Measurements from ENCODE around the gene GARIN5B.

Gene GARIN5B

GRCh38 chr19:55389386-55390317 is 26.6 kb upstream of the GARIN5B start:
- no peak for DNase-seq (ENCODE audit: low read depth)

GRCh38 chr19:55387736-55388497 is 24.9 kb upstream of the GARIN5B start:
- no peak for DNase-seq (ENCODE audit: low read depth)

- DNase-seq (ENCODE audit: low read depth), result no peak
These were observed 23.5 kb upstream of the GARIN5B start for GRCh38 chr19:55386493-55386971.

DNA sequence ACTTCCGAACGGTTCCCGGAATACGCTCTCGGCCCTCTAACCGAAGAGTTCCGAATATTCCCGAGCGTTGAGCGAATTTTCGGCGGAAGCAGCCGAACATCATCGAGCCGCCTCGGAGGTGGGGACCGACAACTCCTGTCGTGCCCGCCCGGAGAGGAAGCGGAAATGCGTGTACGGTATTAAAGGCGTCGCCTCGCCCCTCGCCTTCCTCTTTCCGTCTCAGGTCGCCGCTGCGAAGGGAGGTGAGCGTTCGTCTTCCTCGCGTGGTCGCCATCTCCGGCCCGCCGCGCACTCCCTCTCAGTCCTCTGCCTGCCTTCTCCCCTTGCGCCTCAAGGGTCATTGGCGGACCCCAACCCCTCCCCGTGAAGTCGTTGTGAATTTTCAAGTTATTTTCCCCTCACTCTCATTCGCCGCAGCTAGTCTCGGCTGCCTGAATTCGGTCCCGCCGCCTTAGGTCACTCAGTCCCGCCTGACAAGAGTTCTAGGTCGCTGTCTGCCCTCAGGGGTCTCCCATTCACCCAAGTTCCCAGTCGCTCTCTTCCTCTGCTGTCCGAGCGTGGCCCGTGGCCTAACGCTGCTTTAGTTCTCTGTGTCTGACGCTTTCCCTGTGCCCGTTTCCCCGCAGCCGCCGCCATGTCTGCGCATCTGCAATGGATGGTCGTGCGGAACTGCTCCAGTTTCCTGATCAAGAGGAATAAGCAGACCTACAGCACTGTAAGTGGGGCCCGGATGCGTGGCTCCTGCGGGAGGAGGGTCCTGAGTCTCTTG is 22.8 kb upstream of the GARIN5B start, which contains the start of gene RPL28:
Gene RPL28 (plus strand): TSS at position 209 of the 769 bp plus-strand sequence. CDS start 426 bp downstream, at position 635.
- peak; percentile 87 for DNase-seq (ENCODE audit: low read depth)

GRCh38 chr19:55384920-55385723 is 22.1 kb upstream of the GARIN5B start:
- peak; percentile 85 for DNase-seq (ENCODE audit: low read depth)

DNA sequence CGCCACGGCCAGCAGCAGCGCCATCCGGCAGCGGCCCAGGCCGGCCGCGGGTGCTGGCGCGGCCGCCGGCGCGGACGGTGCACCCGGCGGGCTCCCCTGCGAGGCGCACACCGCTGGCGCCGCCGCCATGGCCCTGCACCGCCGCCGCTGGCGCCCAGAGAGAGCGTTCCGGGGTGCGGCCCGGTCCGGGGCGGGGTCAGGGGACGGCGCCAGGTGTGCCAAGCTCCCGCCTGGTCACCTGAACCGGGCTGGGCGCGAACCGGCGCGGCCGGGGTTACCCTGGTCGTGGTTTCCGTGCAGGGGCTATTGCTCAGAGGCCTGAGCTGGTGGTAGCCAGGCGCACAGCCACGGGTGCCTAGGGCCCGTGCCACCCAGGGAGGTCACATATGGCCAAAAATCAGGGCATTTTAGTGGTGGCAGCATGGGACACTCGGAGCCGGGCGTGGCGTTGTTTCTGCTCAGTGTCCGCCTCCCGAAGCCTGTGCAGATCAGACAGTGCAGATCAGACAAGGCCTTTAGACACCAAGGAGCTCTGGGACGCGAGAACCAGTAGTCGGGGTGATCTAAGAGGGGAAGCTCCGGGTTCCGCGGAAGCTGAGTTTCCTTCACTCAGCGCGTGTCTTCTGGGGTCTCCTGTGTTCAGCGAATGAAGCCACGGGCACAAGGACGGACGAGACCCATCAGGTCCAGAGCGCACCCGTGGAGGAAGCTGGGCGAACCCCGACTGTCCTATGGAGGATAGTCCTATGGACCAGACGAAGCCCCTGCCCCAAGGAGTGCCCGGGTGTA is 21.3 kb upstream of the GARIN5B start, which contains the start of gene TMEM238:
Gene TMEM238 (minus strand): TSS at position 162 of the 789 bp plus-strand sequence. CDS start 33 bp downstream, at position 129.
- DNase-seq (ENCODE audit: low read depth), result no peak

DNA sequence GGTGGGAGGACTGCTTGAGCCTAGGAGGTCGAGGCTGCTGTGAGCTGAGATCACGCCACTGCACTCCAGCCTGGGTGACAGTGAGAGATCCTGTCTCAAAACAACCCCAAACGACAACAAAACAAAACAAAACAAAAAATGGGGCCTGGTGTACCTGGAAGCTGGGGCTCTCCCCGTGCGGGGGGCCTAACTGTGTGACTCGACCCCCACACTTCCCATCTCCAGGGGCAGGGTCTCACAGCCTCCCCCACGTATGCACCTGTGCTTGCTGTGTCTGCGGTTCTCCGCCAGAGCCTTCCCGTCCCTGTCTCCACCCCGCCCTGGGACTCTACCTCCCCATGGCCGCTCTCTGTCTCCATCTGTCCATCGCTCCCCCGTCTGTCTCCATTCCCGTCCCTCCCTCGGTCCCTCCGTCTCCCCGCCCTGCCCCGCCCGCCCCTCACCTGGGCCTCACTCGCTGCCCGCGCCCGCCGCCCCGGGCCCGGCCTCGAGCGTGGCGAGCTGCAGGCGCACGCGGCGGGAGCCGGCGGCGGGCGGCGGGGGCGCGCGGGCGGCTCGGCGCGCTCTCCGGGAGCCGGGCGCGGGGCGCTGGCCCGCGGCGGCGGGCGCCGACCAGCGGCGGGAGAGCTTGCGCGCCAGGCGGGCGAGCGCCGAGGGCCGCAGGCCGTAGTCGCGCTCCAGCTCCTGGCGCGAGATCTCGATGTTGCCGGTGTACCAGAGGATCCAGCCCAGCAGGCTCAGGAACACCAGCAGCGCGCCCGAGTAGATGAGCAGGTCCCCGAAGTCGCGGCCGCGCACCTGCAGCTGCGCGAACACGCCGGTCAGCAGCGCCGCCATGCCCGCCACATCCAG is 20.4 kb upstream of the GARIN5B start:
- DNase-seq (ENCODE audit: low read depth), result no peak

GRCh38 chr19:55382522-55383054 is 19.5 kb upstream of the GARIN5B start:
- no peak for DNase-seq (ENCODE audit: low read depth)

GRCh38 chr19:55382013-55382412 is 19.0 kb upstream of the GARIN5B start:
- no peak for DNase-seq (ENCODE audit: low read depth)

DNA sequence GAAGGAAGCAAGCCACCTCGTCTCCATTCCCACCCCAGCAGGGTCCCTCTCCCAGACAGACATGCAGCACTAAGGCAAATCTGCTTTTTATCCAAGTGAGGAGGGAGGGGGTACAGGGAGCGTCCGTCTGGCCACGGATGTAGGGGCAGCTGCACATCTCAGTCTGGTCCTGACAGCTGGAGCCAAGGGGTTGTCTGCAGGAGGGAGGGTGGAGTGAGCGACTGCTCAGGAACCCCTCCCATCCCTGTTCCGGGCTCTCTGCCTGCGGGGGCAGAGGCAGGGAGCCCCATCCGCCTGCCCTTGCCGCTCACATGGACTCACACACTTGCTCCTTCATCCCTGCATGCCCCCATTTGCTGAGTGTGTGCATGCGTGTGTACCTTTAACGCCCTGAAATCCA is 16.1 kb upstream of the GARIN5B start:
- no peak for DNase-seq (ENCODE audit: low read depth)

GRCh38 chr19:55377356-55378131 is 14.5 kb upstream of the GARIN5B start:
- DNase-seq (ENCODE audit: low read depth), result no peak

DNA sequence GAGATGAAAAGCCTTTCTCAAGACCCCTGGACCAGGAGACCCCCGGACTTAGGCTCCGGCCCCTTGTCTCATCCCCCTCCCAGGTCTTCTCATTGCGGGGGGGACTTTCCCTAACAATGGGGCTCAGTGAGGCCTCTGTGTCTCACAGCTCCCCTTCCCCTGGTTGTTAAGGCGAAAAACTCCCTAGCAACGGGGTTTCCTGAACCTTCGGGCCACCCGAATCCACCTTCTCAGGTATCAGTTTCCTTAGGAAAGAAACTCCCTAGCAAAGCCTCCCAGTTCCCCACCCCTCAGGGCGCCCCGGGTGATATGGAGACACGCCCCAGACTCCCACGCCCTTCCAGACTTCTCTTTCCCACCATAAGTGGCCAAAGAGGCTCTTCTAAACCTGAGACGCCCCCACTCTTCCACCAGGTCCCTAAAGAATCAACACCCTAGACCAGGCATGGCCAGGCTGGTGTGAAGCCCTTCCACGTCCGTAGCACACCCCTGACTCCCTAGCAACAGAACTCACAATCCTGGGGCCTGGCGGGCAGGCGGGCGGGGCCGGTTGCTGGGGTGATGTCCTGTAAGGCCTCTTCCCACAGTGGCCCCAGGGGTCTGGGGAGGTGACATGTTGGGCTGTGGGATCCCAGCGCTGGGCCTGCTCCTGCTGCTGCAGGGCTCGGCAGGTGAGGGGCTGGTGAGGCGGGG is 13.3 kb upstream of the GARIN5B start, which contains the start of gene TMEM190:
Gene TMEM190 (plus strand): TSS at position 586 of the 693 bp plus-strand sequence. CDS start 28 bp downstream, at position 614.
- no peak for DNase-seq (ENCODE audit: low read depth)

DNA sequence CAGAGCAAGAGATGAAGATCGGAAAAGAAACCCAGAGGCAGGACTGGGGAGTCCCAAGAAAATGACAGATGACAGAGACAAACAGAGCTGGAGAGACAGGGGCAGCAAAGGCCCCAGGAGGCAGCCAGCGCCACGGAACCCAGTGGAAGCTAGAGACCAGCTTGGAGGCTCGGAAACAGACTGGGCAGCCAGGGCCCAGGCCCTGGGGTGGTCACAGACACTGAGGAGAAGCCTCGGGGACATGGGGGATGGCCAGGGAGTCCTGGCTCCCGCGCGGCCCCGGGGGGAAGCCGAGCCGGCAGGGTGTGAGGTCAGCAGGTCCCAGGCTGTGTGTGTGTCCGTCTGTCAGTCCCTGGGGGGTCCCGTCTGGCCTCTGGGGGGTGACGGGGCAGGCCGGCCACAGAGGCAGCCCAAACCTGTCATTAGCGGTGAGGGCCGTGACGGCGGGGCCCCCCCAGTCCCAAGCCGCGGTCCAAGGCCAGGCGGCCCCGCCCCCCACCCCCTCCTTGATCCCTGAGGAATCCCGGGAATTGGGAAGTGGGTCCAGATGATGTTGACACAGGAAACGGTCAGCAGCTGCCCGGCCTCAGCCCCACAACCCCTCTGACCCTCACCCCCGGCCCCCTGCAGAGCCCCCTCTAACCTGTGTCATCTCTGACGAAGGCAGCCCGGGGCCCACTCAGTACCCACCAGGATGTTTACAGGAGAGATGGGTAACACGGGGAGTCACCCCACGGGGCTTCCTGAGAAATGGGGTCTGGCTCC is 11.1 kb upstream of the GARIN5B start:
- DNase-seq (ENCODE audit: low read depth), result no peak

- DNase-seq (ENCODE audit: low read depth), result no peak
These were observed 10.4 kb upstream of the GARIN5B start for GRCh38 chr19:55373306-55373992.

DNA sequence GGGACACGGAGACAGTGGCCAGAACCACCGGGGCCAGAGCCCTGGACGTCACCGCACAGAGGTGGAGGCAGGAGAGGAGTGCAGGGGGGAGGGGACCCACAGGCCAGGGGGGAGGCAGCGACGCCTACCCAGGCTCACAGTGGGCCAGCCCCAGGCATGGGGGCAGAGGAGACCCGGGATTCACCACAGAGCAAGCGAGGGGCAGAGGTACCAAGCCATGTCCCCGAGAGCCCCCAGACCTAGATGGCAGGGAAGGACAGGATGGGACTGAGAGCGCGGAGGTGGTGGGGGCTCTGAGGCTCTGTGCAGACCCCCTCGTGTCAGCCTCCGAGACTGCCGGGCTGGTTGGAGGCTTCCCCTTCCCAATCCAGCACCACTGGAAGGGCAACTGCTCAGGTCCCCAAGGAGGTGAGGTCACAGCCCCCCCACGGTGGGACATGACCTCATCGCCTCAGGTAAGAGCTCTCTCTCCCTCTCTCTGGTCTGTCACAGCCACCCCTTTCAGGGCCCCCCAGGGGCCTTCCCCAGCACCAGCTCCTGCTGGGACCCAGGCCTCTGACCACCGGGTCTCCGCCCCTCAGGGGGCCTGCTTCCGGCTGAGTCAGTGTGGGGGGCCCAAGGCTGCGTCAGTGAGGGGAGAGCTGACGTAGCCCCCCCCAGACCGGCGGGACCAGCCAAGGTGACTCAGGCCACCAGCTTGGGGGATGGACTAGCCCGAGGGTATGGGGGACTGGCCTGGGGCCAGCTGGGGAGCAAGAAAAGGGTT is 9.4 kb upstream of the GARIN5B start:
- no peak for DNase-seq (ENCODE audit: low read depth)
